ENCODE results near the gene NFKBIE. TPM values are rescaled to one million over a fixed set of nuclear protein-coding genes. Genes with fewer than 3 reads are reported as not detected.

Gene NFKBIE
- total RNA-seq, 1 donor, result 5.4 TPM

DNA sequence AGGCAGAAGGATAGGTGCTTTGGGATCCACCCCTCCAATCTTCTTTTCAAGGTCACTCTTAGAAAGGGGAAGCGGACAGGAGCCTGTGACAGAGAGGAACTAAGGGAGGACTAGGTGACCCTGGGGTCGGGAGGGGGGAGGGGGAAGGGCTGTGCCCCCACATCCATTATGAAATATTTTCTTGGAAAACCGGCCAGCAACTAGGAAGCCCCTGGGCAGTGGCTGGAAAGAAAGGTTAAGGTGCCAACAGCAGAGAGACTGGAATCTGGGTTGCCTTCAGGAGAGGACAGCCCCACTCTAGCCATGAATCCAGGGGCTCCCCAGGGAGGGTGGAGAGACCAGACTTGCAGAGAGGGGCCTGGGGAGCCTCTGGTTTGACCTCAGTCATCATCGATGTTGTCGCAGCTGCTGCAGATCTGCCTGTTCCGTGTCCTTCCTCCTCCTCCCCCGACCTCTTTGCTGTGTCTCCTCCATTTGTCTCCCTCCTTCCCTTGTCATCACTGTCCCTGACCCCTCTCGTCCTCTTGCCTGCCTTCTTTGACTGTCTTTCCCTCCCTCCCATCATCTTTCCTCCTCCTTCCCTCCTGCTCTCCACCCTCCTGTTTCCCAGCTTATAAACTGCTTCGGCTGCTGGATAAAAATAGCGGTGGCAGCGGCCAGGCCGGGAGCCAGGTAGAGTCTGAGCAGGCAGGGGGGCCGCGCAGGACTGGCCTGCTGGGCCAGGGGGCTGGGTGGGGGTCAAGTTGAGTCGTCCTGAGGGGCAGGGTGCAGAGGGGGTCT is 38.8 kb downstream of the NFKBIE start:
- no peak overlapping the region for H3K4me3 ChIP-seq (ENCODE audit: low read depth, low read length)
- TF ChIP-seq, protein P1, sequence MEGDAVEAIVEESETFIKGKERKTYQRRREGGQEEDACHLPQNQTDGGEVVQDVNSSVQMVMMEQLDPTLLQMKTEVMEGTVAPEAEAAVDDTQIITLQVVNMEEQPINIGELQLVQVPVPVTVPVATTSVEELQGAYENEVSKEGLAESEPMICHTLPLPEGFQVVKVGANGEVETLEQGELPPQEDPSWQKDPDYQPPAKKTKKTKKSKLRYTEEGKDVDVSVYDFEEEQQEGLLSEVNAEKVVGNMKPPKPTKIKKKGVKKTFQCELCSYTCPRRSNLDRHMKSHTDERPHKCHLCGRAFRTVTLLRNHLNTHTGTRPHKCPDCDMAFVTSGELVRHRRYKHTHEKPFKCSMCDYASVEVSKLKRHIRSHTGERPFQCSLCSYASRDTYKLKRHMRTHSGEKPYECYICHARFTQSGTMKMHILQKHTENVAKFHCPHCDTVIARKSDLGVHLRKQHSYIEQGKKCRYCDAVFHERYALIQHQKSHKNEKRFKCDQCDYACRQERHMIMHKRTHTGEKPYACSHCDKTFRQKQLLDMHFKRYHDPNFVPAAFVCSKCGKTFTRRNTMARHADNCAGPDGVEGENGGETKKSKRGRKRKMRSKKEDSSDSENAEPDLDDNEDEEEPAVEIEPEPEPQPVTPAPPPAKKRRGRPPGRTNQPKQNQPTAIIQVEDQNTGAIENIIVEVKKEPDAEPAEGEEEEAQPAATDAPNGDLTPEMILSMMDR (IDR thresholded peaks at IDR 0.05; ENCODE audit: insufficient read depth, low read length), result no peak
- no peak for DNase-seq (ENCODE audit: low read depth)

DNA sequence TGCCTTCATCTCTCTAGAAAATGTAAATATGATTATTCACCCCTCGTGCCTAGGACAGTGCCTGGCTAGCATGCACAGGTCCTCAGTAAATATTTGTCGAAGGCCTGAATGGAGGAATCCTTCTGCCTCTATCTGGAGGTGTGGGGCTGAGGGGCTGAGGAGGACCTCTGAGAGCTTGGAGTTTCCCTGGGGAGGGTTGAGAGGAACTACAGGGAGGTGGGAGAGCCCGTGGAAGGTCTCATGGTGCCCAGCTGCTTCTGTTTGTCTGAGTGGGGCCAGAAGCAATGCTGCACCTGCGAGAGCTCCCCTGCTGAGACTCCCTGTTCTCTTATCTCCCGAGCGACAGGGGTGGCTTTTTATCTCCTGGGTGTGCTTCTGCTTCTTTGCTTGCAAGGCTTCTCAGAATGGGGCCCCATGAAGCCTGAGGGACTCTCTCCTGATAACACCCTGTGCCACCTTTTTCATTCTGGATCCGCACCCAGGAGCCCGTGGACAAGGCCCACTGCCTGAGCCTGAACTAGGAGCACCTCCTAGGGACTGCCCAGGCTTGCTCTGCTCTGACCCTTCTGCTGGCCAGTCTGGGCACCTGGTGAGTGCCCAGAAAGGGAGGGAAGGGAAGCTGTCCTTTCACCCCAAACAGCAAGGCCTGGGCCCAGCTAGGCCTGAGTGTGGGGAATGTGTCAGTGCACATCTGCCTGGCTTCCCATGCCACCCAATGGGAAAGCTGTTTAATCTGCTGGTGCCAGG is 39.6 kb downstream of the NFKBIE start:
- TF ChIP-seq, protein P1 (IDR thresholded peaks at IDR 0.05; ENCODE audit: insufficient read depth, low read length), result no peak
- DNase-seq (ENCODE audit: low read depth), result no peak
- no peak overlapping the region for H3K4me3 ChIP-seq (ENCODE audit: low read depth, low read length)

DNA sequence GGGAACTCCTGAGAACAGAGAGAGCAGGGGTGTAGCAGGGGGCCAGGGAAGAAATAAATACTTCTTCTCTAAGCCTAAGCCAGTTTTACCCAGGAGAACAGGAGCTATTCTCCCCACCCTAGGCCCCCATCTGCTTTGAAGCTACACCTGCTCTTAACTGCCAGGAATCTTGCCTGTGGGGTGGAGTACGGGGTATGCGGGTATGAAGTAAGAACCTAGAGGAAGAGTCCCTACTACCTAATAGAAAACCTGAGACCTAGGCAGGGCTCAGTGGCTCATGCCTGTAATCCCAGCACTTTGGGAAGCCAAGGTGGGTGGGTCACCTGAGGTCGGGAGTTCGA is 40.4 kb downstream of the NFKBIE start:
- H3K4me3 ChIP-seq (ENCODE audit: low read depth, low read length), result no peak overlapping the region
- no peak for DNase-seq (ENCODE audit: low read depth)
- TF ChIP-seq, protein P1 (IDR thresholded peaks at IDR 0.05; ENCODE audit: insufficient read depth, low read length), result no peak

DNA sequence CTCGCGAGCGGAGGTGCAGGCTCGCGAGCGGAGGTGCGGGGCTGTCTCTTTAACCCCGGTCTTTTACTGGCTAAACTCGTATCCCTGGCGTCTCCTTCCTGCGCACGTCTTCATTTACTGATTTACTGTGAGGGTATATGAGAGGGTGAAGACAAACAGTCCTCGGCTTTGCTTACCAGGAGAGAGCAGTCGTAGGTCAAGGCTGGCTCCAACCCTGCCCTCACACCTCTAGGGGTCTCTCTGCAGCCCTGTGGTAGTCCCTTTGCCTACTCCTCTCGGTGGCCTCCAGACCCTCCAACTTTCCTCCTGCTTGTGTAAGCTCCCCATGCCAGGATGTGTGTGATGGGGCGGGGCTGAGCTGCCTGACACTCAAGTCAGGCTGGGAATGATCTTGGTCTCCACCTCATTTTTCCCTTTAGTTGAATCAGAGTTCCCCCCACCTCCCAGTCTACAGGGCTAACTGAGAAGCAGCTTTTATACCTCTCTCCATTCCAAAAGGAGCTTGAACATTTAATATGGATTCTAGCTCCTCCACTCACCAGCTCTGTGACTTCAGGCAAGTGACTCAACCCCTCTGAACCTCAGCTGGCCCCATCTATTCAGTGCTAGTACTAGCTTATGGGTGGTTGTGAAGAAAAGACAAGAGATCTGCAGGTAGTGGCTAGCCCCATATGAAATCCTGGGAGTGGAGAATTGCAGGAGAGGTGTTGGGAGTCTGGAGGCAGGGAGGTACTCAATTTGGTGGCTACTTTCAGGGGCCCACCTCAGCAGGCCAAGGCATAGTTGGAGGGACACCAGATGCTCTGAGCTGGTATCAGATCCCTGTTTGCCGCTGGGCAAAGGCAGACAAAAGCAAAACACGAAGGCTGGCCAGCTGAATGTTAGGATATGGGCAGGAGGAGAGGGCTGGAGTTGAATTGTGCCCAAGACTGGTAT is 41.1 kb downstream of the NFKBIE start:
- DNase-seq (ENCODE audit: low read depth), result no peak
- TF ChIP-seq, protein P1 (IDR thresholded peaks at IDR 0.05; ENCODE audit: insufficient read depth, low read length), result no peak
- H3K4me3 ChIP-seq (ENCODE audit: low read depth, low read length), result peak overlapping the region; percentile 67

DNA sequence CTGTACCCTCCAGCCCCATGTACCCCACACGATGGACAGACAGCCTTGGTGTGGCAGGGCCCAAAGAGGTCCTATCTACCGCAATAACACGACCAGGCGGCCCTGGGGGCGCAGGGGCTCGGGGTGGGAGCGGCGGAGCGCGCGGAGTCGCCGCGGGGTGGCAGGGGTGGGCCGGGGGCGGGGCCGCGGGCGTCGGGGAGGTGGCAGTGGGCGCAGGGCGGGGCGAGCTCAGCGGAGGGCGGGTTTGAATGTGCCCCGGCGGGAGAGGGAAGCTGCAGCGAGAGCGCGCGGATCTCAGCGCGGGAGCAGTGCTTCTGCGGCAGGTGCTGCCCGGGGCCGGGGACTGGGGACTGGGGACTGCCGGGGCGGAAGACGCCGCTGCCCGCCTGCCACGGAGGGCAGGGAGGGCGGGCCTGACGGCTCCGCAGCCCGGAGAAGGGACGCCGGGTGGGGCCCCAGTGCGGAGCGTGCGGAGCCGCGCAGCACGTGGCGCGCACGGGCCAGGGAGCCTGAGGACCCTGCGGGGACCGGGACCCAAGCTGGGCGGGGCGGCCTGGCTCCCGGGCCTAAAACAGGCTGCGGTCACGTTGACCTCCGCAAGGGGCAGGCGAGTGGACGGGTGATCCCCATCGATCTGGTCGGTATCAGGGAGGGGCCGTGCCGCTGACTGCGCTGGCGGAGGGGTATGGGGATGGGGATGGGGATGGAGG is 41.9 kb downstream of the NFKBIE start, which contains the start of gene SLC29A1:
SLC29A1 (plus strand) TSS at position 277 of the 710 bp plus-strand sequence. CDS start 3,719 bp downstream, outside the sequence.
- no peak for DNase-seq (ENCODE audit: low read depth)
- peak within 1 kb of the TSS; percentile 67 for H3K4me3 ChIP-seq (ENCODE audit: low read depth, low read length)
- TF ChIP-seq, protein P1 (IDR thresholded peaks at IDR 0.05; ENCODE audit: insufficient read depth, low read length), result peak; percentile 28
